Mucosa of stomach (tissue), 1 donor: Measurements from ENCODE around the gene XYLT1.
A peak's percentile ranks its signal among the peaks of the same experiment; 100 is the strongest.
"Not testable (repeated sequence)": the region's sequence is repeated elsewhere in the genome, so short reads cannot be mapped to it uniquely, and the experiment has no call there.

Source experiments
- H3K27me3 ChIP-seq: one replicate; pipeline ENCODE4 v1.7.0; 2013; ENCODE audit warnings: mild to moderate bottlenecking, low read length; ENCODE audit not compliant: control insufficient read depth, insufficient read depth
- H3K36me3 ChIP-seq: one replicate; pipeline ENCODE4 v1.7.0; 2013; ENCODE audit warnings: low read length; ENCODE audit not compliant: control insufficient read depth, insufficient read depth
- H3K4me1 ChIP-seq: one replicate; pipeline ENCODE4 v1.7.0; 2013; ENCODE audit warnings: mild to moderate bottlenecking, low read length; ENCODE audit not compliant: control insufficient read depth, insufficient read depth
- H3K4me3 ChIP-seq: one replicate; pipeline ENCODE4 v1.7.0; 2013; ENCODE audit warnings: low read length
- H3K9ac ChIP-seq: one replicate; pipeline ENCODE4 v1.7.0; 2013; ENCODE audit warnings: mild to moderate bottlenecking, low read length, moderate library complexity
- H3K9me3 ChIP-seq: one replicate; pipeline ENCODE4 v1.7.0; 2013; ENCODE audit warnings: mild to moderate bottlenecking, low read length, moderate library complexity; ENCODE audit not compliant: control insufficient read depth
- donor health status: Pancreatic carcinoma.

The XYLT1 gene

DNA sequence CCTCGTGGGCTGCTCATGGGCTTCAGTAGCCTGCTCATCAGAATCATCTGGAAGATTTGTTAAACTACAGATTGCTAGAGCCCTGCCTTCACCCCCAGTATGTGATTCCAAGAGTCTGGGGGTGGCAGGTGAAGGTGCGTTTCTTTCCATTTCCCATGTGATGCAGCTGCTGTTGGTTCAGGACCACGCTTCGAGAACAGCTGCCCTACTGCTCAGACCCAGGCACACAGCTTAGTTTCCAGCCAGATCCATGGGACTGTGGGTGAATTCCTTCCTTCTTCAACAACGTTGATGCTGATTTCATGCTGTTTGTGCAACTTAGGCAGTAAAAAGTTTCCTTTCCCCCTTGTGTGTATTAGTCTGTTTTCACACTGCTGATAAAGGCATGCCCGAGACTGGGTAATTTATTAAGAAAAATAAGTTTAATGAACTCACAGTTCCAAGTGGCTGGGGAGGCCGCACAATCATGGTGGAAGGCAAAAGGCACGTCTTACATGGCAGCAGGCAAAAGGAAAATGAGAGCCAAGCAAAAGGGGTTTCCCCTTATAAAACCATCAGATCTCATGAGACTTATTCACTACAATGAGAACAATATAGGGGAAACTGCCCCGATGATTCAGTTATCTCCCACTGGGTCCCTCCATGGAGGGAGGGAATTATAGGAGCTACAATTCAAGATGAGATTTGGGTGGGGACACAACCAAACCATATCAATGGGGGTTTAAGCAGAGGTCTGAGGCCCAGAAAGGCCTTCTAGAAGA is 159.2 kb downstream of the XYLT1 start:
- no peaks in the 10 kb centered on the region for H3K9me3 ChIP-seq
- no peak overlapping the region for H3K4me3 ChIP-seq
- H3K36me3 ChIP-seq, result no peaks in the 10 kb centered on the region
- H3K4me1 ChIP-seq, result peaks cover 33% of the 10 kb centered on the region
- H3K27me3 ChIP-seq, result no peaks in the 10 kb centered on the region
- peak overlapping the region; percentile 11 for H3K9ac ChIP-seq

DNA sequence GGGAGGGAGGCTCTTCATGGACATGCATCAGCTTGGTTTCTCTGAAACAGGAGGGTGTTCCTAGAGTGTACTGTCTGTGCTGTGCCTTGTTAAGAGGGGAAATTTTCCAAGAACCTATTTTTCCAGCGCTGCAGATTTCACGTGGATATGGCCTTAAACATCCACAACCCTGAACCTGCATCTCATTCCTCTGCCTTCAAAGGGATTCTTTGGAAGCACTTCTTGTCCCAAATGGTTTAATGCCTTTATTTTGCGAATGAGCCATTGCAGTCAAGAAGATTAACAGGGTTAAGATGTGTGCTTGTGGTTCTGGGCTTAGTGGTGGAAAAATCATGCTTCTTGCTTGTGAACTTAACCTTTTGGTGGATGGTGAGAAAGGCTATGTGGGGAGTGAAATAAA is 161.2 kb downstream of the XYLT1 start:
- H3K4me3 ChIP-seq, result no peak overlapping the region
- H3K9me3 ChIP-seq, result no peaks in the 10 kb centered on the region
- H3K9ac ChIP-seq, result no peak overlapping the region
- no peaks in the 10 kb centered on the region for H3K36me3 ChIP-seq
- peaks cover 46% of the 10 kb centered on the region for H3K4me1 ChIP-seq
- no peaks in the 10 kb centered on the region for H3K27me3 ChIP-seq

DNA sequence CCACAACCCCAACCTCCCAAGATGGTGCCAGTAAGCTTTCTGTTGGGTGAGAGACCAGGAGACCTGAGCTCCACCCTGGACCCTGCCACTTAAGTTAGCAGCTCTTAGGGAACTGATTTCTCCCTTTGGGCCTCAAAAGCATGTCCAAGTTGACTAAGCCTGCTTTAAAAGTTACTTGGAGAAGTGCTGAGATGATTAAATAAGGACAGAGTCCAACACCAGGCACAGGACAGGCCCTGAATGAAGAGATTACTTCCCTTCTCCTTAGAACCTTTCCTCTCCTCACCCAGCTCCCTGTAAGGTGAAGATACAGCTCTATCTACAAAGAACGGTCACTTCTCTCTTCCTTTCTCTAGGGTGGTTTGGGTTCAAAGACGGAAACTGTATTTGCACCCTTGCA is 162.6 kb downstream of the XYLT1 start:
- Histone ChIP-seq H3K4me3 (no peak overlapping the region), H3K36me3 (no peaks in the 10 kb centered on the region), H3K4me1 (peaks cover 54% of the 10 kb centered on the region), H3K27me3 (no peaks in the 10 kb centered on the region), H3K9me3 (no peaks in the 10 kb centered on the region), H3K9ac (no peak overlapping the region)

DNA sequence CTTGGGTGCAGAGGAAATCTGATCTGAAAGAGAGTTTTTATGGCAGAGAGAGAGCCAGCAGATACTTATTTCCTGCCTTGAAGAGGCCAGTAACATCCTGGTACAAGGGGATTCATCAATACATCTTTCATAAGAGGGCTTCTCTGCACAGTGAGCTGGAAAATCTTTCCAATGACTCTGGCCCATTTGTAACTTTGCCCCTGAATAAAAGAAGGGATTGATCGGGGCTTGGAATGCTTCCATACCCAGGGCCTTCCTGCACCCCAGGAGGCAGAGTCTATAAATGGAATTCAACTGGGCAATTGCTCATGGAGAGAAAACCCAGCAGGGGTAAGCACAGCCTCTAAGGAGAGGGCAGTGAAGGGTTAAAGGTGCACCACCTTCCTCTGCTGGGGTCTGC is 163.3 kb downstream of the XYLT1 start:
- H3K9me3 ChIP-seq, result no peaks in the 10 kb centered on the region
- H3K4me3 ChIP-seq, result no peak overlapping the region
- no peak overlapping the region for H3K9ac ChIP-seq
- H3K4me1 ChIP-seq, result peaks cover 54% of the 10 kb centered on the region
- H3K36me3 ChIP-seq, result no peaks in the 10 kb centered on the region
- no peaks in the 10 kb centered on the region for H3K27me3 ChIP-seq

DNA sequence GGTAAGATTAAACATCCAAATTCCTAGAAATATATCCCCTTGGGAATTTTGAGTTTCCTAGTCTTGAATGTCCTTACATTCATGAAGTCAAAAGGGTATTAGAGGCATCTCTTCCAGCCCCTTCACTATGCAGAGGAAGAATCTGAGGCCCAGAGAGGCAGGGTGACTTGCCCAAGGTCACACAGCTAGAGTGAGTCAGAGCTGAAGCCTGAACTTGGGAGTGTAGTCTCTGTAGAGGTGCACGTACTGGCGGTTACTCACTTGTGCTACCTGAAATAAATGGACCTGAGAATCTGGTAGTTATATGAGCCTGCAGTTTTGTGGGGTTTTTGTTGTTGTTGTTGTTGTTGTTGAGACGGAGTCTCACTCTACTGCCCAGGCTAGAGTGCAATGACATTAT is 164.0 kb downstream of the XYLT1 start:
- H3K9ac ChIP-seq, result no peak overlapping the region
- no peaks in the 10 kb centered on the region for H3K27me3 ChIP-seq
- H3K4me3 ChIP-seq, result no peak overlapping the region
- H3K9me3 ChIP-seq, result no peaks in the 10 kb centered on the region
- H3K4me1 ChIP-seq, result peaks cover 52% of the 10 kb centered on the region
- no peaks in the 10 kb centered on the region for H3K36me3 ChIP-seq

DNA sequence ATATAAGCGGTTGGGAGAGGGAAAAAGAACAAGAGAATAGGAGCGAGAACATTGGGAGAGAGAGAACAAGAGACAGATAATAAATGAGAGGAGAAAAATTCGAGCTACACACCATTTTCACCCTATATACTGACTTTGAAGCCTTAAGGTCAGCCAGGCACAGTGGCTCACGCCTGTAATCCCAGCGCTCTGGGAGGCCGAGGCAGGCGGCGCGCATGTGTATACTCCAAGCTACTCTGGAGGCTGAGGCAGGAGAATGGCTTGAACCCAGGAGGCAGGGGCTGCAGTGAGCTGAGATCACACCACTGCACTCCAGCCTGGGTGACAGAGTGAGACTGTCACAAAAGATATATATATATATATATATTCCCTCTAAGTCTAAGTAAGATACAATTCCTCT is 164.5 kb downstream of the XYLT1 start:
- not testable (repeated sequence) for H3K9me3 ChIP-seq, H3K36me3 ChIP-seq, H3K27me3 ChIP-seq, H3K4me3 ChIP-seq
- peak overlapping the region; percentile 50 for H3K9ac ChIP-seq
- H3K4me1 ChIP-seq, result peaks cover 52% of the 10 kb centered on the region

DNA sequence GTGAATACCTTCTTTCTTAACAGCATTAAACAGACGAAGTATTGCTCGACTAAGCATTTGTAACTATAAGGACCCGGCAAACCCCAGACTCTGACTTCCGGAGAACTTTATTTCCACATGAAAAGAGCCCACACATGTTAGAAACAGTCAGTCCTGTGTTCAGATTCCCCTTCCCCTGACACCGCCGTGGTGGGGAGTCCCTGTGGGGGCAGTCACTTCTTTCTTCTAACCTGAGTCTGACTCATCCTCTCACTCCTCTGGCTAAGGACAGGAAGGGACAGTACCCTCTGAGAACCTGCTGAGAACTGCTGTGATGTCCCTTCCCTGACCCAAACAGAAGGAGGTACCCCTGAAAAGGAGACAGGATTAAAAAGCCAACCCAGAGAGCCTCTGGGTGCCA is 165.1 kb downstream of the XYLT1 start:
- no peaks in the 10 kb centered on the region for H3K27me3 ChIP-seq
- H3K4me1 ChIP-seq, result peaks cover 49% of the 10 kb centered on the region
- H3K4me3 ChIP-seq, result no peak overlapping the region
- H3K9me3 ChIP-seq, result no peaks in the 10 kb centered on the region
- H3K9ac ChIP-seq, result peak overlapping the region; percentile 50
- H3K36me3 ChIP-seq, result no peaks in the 10 kb centered on the region

DNA sequence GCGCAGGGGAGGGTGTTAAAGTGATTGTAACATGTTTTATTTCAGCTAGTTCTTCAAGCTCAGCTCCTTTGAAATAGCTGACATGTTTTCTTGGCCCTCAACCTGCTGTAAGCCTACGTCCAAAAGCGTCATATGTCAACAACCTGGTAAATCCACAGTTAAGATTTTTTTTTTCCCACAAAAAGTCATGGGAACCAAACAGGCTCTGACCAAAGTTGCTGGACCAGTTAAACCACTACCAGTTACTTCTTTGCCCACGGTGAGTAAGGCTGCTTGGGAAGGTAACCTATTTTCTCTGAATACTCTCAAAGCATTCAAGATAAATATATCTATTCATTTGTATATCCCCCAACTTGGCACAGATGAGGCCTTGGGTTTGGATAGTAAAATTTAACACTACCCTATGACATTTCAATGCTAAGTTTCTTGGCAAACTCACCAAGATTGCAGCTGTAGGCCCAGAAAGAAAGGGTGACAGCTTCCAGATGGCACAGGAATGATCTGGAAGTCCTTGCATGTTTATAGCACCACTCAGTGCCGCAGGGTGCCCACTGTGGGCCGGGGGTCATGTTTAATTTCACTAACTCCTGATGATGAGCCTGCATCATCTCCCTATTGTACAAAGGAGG is 166.2 kb downstream of the XYLT1 start:
- H3K27me3 ChIP-seq, result no peaks in the 10 kb centered on the region
- H3K4me3 ChIP-seq, result no peak overlapping the region
- H3K36me3 ChIP-seq, result no peaks in the 10 kb centered on the region
- peaks cover 49% of the 10 kb centered on the region for H3K4me1 ChIP-seq
- peak overlapping the region; percentile 17 for H3K9ac ChIP-seq
- H3K9me3 ChIP-seq, result no peaks in the 10 kb centered on the region

DNA sequence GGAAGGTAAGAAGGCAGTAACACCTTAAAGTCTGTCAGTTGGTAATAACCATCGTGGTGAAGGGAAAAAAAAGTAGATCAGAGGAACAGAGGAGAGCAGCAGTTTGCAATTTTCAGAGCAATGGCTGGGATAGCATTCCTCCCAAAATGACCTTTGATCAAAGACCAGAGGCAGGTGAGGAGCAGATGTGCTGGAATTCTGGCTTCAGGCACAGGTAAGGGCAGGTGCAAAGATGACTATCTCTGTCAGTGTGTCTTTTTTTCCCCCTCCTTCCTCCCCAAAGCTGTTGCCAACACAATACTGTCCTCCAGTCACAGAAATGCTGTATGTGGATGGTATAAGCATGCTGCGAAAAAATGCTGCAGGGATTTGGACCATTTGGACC is 166.7 kb downstream of the XYLT1 start:
- Histone ChIP-seq H3K9ac (peak overlapping the region; percentile 17), H3K9me3 (no peaks in the 10 kb centered on the region), H3K4me1 (peaks cover 49% of the 10 kb centered on the region), H3K4me3 (no peak overlapping the region), H3K36me3 (no peaks in the 10 kb centered on the region), H3K27me3 (no peaks in the 10 kb centered on the region)

DNA sequence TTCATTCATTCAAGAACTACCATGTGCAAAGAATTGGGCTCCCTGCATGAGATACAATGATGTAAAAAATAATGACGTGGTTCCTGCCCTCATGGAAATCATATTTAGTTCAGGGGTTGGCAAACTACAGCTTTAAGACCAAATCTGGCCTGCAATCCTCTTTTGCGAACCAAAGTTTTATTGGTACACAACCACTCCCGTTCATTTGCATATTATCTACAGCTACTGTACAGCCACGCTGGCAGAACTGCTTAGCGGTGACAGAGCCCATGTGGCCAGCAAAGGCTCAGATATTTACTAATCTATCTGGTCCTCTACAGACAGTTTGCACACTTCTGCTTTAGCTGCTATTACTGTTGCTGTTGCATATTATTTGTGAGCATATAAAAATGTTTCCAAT is 167.7 kb downstream of the XYLT1 start:
- H3K9ac ChIP-seq, result peak overlapping the region; percentile 18
- no peak overlapping the region for H3K4me3 ChIP-seq
- no peaks in the 10 kb centered on the region for H3K36me3 ChIP-seq
- no peaks in the 10 kb centered on the region for H3K9me3 ChIP-seq
- H3K4me1 ChIP-seq, result peaks cover 48% of the 10 kb centered on the region
- H3K27me3 ChIP-seq, result no peaks in the 10 kb centered on the region

DNA sequence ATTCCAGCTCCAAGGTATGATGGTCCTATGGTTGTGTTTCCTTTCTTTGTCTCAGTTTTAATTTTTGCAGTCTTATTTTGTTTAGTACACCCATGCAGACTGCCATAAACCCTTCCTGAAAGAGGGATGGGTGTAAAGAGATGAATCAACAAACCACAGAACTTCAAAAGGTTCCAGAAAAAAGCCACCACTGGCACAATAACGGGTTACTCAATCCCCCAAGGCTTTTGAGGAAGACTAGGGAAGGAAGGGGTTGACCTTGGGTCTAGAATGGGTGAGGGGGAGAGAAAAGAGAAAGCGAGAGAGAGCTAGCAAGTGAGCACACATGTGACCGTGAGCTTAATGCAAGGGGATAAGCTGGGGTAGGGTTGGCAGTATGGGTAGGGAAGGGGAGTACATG is 168.1 kb downstream of the XYLT1 start:
- no peaks in the 10 kb centered on the region for H3K9me3 ChIP-seq
- no peaks in the 10 kb centered on the region for H3K27me3 ChIP-seq
- H3K36me3 ChIP-seq, result no peaks in the 10 kb centered on the region
- no peak overlapping the region for H3K4me3 ChIP-seq
- no peak overlapping the region for H3K9ac ChIP-seq
- H3K4me1 ChIP-seq, result peaks cover 45% of the 10 kb centered on the region

DNA sequence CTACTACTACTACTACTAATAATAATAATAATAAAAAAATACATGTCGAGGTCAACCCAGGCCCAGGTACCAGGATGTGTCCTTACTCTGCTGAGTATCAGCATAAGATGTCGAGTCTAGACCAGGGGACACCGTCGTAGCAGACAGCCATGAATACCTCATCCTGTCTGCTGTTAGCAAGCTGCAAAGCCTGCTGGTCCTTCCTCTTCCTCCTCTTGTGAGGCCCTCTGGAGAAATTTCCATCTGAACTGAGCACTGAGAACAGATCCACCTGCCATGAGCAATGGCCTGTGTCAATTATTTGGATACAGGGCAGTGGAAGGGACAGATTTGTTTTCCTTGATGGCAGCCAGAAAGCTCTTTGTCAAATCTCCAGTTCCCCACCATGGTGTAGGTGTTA is 168.5 kb downstream of the XYLT1 start:
- H3K9ac ChIP-seq, result no peak overlapping the region
- peaks cover 45% of the 10 kb centered on the region for H3K4me1 ChIP-seq

More for the DNA sequence above, 168.5 kb downstream of the XYLT1 start:
- Histone ChIP-seq H3K4me3 (no peak overlapping the region), H3K36me3 (no peaks in the 10 kb centered on the region), H3K27me3 (no peaks in the 10 kb centered on the region), H3K9me3 (no peaks in the 10 kb centered on the region)
